ENCODE results near the gene SOX9. TPM values are rescaled to one million over a fixed set of nuclear protein-coding genes. Genes with fewer than 3 reads are reported as not detected.
"Not testable (repeated sequence)": the region's sequence is repeated elsewhere in the genome, so short reads cannot be mapped to it uniquely, and the experiment has no call there.

Gene SOX9
- total RNA-seq, 4 donors from 2014 or later = 15.5 to 32.6 (median 23.3) TPM

GRCh38 chr17:72135546-72136325 is 14.9 kb downstream of the SOX9 start:
- no peaks in the 10 kb centered on the region for H3K36me3 ChIP-seq
- TF ChIP-seq CTCF (IDR thresholded peaks at IDR 0.05) (no peak), POLR2A (IDR thresholded peaks at IDR 0.05) (no peak)
- no peak overlapping the region for H3K27ac ChIP-seq
- intact Hi-C loops (cut with DNase I) = no loop called here
- no peaks in the 10 kb centered on the region for H3K4me1 ChIP-seq
- no peaks in the 10 kb centered on the region for H3K27me3 ChIP-seq
- WGBS, 2 donors = 89 to 91% methylated on average over 5 of the region's 5 CpGs
- DNase-seq = no peak
- H3K4me3 ChIP-seq (replicated peaks in 1 of 3) = no peak overlapping the region
- H3K9me3 ChIP-seq = no peaks in the 10 kb centered on the region

GRCh38 chr17:72136692-72137091 is 15.9 kb downstream of the SOX9 start:
- TF ChIP-seq CTCF (IDR thresholded peaks at IDR 0.05) = no peak
- no peak for TF ChIP-seq POLR2A (IDR thresholded peaks at IDR 0.05)
- Histone ChIP-seq H3K4me1 (no peaks in the 10 kb centered on the region), H3K9me3 (no peaks in the 10 kb centered on the region), H3K27ac (no peak overlapping the region), H3K4me3 (replicated peaks in 1 of 3) (no peak overlapping the region), H3K27me3 (no peaks in the 10 kb centered on the region), H3K36me3 (no peaks in the 10 kb centered on the region)
- WGBS, 2 donors = 66 to 78% methylated on average over 5 of the region's 5 CpGs
- DNase-seq = no peak
- intact Hi-C loops (cut with DNase I) = no loop called here

DNA sequence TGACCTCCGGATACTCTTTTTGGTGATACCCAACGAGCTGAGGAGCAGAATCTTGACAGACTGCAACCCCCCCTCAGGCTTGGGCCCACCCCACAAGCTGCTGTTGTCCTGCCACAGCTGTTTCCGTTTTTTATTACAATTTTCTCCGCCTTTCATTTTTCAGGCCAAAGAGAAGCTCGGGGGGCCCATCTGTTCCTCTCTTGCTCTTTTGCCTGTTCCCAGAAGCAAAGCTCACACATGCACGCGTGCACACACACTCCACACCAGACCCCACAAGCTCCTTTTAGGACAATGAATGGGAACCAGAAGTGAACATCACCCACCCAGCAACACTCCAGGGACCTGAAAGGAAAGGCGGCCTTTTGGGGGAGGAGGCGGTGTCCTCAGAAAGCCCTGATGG is 16.3 kb downstream of the SOX9 start:
- H3K27ac ChIP-seq = no peak overlapping the region
- DNase-seq = no peak
- no peak for TF ChIP-seq POLR2A (IDR thresholded peaks at IDR 0.05)
- no peak for TF ChIP-seq CTCF (IDR thresholded peaks at IDR 0.05)
- intact Hi-C loops (cut with DNase I) = no loop called here
- H3K27me3 ChIP-seq = no peaks in the 10 kb centered on the region
- H3K9me3 ChIP-seq = no peaks in the 10 kb centered on the region
- H3K36me3 ChIP-seq = no peaks in the 10 kb centered on the region
- no peaks in the 10 kb centered on the region for H3K4me1 ChIP-seq
- H3K4me3 ChIP-seq (replicated peaks in 1 of 3) = no peak overlapping the region
- WGBS, 2 donors = 87% methylated on average over 9 of the region's 9 CpGs

DNA sequence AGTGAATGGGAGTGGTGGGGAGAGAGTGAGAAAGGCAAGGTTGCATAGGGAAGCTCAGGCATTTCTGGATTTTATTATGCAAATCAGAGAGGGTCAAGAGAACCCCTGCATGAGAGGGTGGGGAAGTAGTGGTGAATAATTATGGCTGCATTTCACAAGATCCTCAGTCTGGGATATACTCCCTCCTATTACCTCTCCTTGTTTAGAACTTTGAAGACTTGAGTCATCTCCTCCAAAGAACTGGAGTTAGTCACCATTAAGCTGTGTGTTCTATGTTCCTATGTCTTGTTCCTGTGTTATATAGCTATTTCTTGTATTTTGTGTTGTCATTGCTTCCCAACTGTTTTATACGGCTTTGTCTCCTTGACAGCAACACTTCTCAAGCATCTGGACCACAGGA is 18.4 kb downstream of the SOX9 start:
- Histone ChIP-seq H3K9me3 (no peaks in the 10 kb centered on the region), H3K4me1 (no peaks in the 10 kb centered on the region), H3K4me3 (replicated peaks in 1 of 3) (no peak overlapping the region), H3K36me3 (no peaks in the 10 kb centered on the region), H3K27me3 (no peaks in the 10 kb centered on the region), H3K27ac (no peak overlapping the region)
- intact Hi-C loops (cut with DNase I) = no loop called here
- 90 to 97% methylated on average over 1 of the region's 1 CpG for WGBS, 2 donors
- TF ChIP-seq CTCF (IDR thresholded peaks at IDR 0.05) = no peak
- no peak for TF ChIP-seq POLR2A (IDR thresholded peaks at IDR 0.05)
- no peak for DNase-seq

GRCh38 chr17:72141336-72141735 is 20.5 kb downstream of the SOX9 start:
- no peaks in the 10 kb centered on the region for H3K36me3 ChIP-seq
- no peaks in the 10 kb centered on the region for H3K27me3 ChIP-seq
- TF ChIP-seq CTCF (IDR thresholded peaks at IDR 0.05) (no peak), POLR2A (IDR thresholded peaks at IDR 0.05) (no peak)
- H3K4me3 ChIP-seq (replicated peaks in 1 of 3) = no peak overlapping the region
- DNase-seq = no peak
- no peak overlapping the region for H3K27ac ChIP-seq
- WGBS, 2 donors = 75 to 79% methylated on average over 7 of the region's 7 CpGs
- no peaks in the 10 kb centered on the region for H3K9me3 ChIP-seq
- H3K4me1 ChIP-seq = no peaks in the 10 kb centered on the region
- intact Hi-C loops (cut with DNase I) = no loop called here

- WGBS, 2 donors = 95 to 99% methylated on average over 11 of the region's 11 CpGs
- H3K27ac ChIP-seq; H3K27me3 ChIP-seq; intact Hi-C loops (cut with DNase I); H3K36me3 ChIP-seq; H3K9me3 ChIP-seq; H3K4me1 ChIP-seq; DNase-seq; H3K4me3 ChIP-seq (replicated peaks in 1 of 3): not testable (repeated sequence)
Observed at GRCh38 chr17:72142097-72142496, 21.3 kb downstream of the SOX9 start.

All from thyroid gland (tissue), 4 donors.